Measurements from ENCODE around the gene MYBPC1. TPM values are rescaled to one million over a fixed set of nuclear protein-coding genes. Genes with fewer than 3 reads are reported as not detected.
"Not testable (repeated sequence)": the region's sequence is repeated elsewhere in the genome, so short reads cannot be mapped to it uniquely, and the experiment has no call there.

MYBPC1 gene
- total RNA-seq, 1 experiment from 2014 or later: not detected

DNA sequence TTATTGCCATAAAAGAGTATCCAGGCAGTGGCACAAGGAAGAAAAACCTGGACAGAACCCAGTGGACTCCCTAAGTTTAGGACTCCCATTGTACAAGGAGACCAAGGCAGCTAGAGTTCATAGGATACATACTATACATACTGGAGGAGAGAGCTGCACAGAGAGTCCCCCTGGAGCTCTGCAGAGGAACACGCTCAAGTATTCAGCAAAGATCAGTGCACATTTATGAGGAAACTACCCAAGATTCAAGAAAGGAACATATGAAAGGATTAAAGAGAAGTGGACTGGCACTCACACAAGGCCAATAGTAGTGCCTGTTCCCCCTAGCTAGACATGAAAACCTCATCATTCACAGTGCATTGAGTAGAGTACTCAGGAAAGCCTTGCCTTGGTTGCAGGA, 59.7 kb downstream of the MYBPC1 start:
- H3K4me3 Mint-ChIP-seq (ENCODE audit: unreplicated experiment): no peak overlapping the region
- H3K36me3 ChIP-seq (ENCODE audit: control insufficient read depth, insufficient read depth, low read length): no peaks in the 10 kb centered on the region
- H3K4me3 ChIP-seq (ENCODE audit: low read depth, low read length): no peak overlapping the region
- no TSS peak for BruUV-seq (replicated peaks)
- H3K9me3 ChIP-seq: no peaks in the 10 kb centered on the region
- intact Hi-C loops (cut with micrococcal nuclease; ENCODE audit: unreplicated experiment): loop anchor here (2.0 kb wide), 1 partner anchor 84 kb away; no protein-coding TSS in a partner anchor
- no peaks in the 10 kb centered on the region for H3K27me3 Mint-ChIP-seq (ENCODE audit: insufficient read depth, unreplicated experiment)
- H3K27ac Mint-ChIP-seq (ENCODE audit: unreplicated experiment): no peak overlapping the region
- peaks cover 13% of the 10 kb centered on the region for H3K4me1 Mint-ChIP-seq (ENCODE audit: low read depth, unreplicated experiment)
- ChIA-PET CTCF (interaction anchor here (1.2 kb wide), 1 partner anchor 176 kb away, joined by 3 read pairs; the partner anchor contains the start of gene GNPTAB), POLR2A (no interaction called here)
- DNase-seq: no peak
- TF ChIP-seq, protein P1, sequence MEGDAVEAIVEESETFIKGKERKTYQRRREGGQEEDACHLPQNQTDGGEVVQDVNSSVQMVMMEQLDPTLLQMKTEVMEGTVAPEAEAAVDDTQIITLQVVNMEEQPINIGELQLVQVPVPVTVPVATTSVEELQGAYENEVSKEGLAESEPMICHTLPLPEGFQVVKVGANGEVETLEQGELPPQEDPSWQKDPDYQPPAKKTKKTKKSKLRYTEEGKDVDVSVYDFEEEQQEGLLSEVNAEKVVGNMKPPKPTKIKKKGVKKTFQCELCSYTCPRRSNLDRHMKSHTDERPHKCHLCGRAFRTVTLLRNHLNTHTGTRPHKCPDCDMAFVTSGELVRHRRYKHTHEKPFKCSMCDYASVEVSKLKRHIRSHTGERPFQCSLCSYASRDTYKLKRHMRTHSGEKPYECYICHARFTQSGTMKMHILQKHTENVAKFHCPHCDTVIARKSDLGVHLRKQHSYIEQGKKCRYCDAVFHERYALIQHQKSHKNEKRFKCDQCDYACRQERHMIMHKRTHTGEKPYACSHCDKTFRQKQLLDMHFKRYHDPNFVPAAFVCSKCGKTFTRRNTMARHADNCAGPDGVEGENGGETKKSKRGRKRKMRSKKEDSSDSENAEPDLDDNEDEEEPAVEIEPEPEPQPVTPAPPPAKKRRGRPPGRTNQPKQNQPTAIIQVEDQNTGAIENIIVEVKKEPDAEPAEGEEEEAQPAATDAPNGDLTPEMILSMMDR (IDR thresholded peaks at IDR 0.05; ENCODE audit: insufficient read depth in 1 of 2, low read depth in 1 of 2, low read length in 1 of 2, severe bottlenecking in 1 of 2, unreplicated experiment in 1 of 2): no peak
- H3K36me3 Mint-ChIP-seq (ENCODE audit: insufficient read depth, unreplicated experiment): no peaks in the 10 kb centered on the region
- H3K4me1 ChIP-seq: no peaks in the 10 kb centered on the region
- H3K27me3 ChIP-seq (replicated peaks; ENCODE audit: control insufficient read depth, insufficient read depth, low read length): no peaks in the 10 kb centered on the region
- H3K9me3 Mint-ChIP-seq (ENCODE audit: unreplicated experiment): no peaks in the 10 kb centered on the region

DNA sequence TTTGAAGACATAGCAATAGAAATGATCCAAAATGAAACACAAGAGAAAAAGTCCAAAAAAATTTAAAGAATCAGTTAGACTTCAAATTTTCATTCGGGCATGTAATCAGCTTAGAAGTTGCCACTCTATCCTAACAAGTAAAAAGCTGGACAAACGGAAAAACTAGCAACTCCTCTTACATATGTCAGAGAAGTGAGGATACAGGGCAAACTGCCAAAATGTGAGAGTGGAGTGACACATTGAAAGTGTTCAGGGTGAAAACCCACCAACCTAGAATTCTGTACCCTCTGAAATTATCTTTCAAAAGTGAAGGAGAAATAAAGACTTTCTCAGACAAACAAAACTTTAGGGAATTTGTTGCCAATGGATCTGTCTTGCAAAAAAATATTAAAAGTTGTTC, 60.6 kb downstream of the MYBPC1 start:
- Histone ChIP-seq H3K4me3 (ENCODE audit: low read depth, low read length) (no peak overlapping the region), H3K4me1 (no peaks in the 10 kb centered on the region), H3K9me3 (no peaks in the 10 kb centered on the region), H3K27me3 (replicated peaks; ENCODE audit: control insufficient read depth, insufficient read depth, low read length) (no peaks in the 10 kb centered on the region), H3K36me3 (ENCODE audit: control insufficient read depth, insufficient read depth, low read length) (no peaks in the 10 kb centered on the region)
- no peaks in the 10 kb centered on the region for H3K36me3 Mint-ChIP-seq (ENCODE audit: insufficient read depth, unreplicated experiment)
- ChIA-PET CTCF (no interaction called here), POLR2A (no interaction called here)
- no peak overlapping the region for H3K27ac Mint-ChIP-seq (ENCODE audit: unreplicated experiment)
- BruUV-seq (replicated peaks): no TSS peak
- H3K4me3 Mint-ChIP-seq (ENCODE audit: unreplicated experiment): no peak overlapping the region
- no peaks in the 10 kb centered on the region for H3K27me3 Mint-ChIP-seq (ENCODE audit: insufficient read depth, unreplicated experiment)
- H3K4me1 Mint-ChIP-seq (ENCODE audit: low read depth, unreplicated experiment): peaks cover 13% of the 10 kb centered on the region
- no peak for DNase-seq
- TF ChIP-seq, protein P1 (IDR thresholded peaks at IDR 0.05; ENCODE audit: insufficient read depth in 1 of 2, low read depth in 1 of 2, low read length in 1 of 2, severe bottlenecking in 1 of 2, unreplicated experiment in 1 of 2): no peak
- intact Hi-C loops (cut with micrococcal nuclease; ENCODE audit: unreplicated experiment): loop anchor here (2.0 kb wide), 1 partner anchor 85 kb away; no protein-coding TSS in a partner anchor
- no peaks in the 10 kb centered on the region for H3K9me3 Mint-ChIP-seq (ENCODE audit: unreplicated experiment)

DNA sequence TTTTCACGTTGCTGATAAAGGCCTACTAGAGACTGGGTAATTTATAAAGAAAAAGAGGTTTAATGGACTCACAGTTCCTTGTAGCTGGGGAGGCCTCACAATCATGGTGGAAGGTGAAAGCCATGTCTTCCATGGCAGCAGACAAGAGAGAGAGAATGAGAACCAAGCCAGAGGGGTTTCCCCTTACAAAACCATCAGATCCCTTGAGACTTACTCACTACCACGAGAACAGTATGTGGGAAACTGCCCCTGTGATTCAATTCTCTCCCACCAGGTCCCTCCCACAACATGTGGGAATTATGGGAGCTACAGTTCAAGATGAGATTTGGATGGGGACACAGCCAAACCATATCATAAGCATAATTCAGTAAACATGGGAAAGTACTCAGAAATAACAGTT, 65.9 kb downstream of the MYBPC1 start:
- H3K4me1 Mint-ChIP-seq (ENCODE audit: low read depth, unreplicated experiment); H3K9me3 ChIP-seq; H3K36me3 ChIP-seq (ENCODE audit: control insufficient read depth, insufficient read depth, low read length); H3K4me3 Mint-ChIP-seq (ENCODE audit: unreplicated experiment); H3K4me3 ChIP-seq (ENCODE audit: low read depth, low read length); H3K27me3 ChIP-seq (replicated peaks; ENCODE audit: control insufficient read depth, insufficient read depth, low read length); H3K27ac Mint-ChIP-seq (ENCODE audit: unreplicated experiment); POLR2A ChIA-PET; H3K9me3 Mint-ChIP-seq (ENCODE audit: unreplicated experiment); H3K36me3 Mint-ChIP-seq (ENCODE audit: insufficient read depth, unreplicated experiment); H3K27me3 Mint-ChIP-seq (ENCODE audit: insufficient read depth, unreplicated experiment); DNase-seq; H3K4me1 ChIP-seq; CTCF ChIA-PET; intact Hi-C loops (cut with micrococcal nuclease; ENCODE audit: unreplicated experiment); BruUV-seq (replicated peaks): not testable (repeated sequence)

DNA sequence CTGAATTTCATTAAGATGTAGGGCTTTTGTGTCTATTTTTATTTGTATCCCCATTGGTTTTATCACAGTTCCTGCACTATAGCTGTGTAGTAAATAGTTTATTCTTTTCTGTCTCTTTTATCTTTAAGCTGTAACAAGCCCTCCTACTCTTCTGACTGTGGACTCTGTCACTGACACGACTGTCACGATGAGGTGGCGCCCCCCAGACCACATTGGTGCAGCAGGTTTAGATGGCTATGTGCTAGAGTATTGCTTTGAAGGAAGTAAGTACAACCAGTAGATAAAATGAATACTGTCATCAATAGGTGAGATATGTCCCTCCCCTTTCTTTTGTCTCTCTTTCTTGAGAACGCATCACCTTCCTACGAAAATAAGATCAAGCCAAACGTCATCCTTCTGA, 68.5 kb downstream of the MYBPC1 start:
- CTCF ChIA-PET: no interaction called here
- Mint-ChIP-seq H3K4me1 (ENCODE audit: low read depth, unreplicated experiment) (peaks cover 6% of the 10 kb centered on the region), H3K36me3 (ENCODE audit: insufficient read depth, unreplicated experiment) (peaks cover 6% of the 10 kb centered on the region), H3K4me3 (ENCODE audit: unreplicated experiment) (no peak overlapping the region), H3K9me3 (ENCODE audit: unreplicated experiment) (no peaks in the 10 kb centered on the region), H3K27me3 (ENCODE audit: insufficient read depth, unreplicated experiment) (peaks cover 2% of the 10 kb centered on the region), H3K27ac (ENCODE audit: unreplicated experiment) (no peak overlapping the region)
- BruUV-seq (replicated peaks): no TSS peak
- Histone ChIP-seq H3K36me3 (ENCODE audit: control insufficient read depth, insufficient read depth, low read length) (no peaks in the 10 kb centered on the region), H3K27me3 (replicated peaks; ENCODE audit: control insufficient read depth, insufficient read depth, low read length) (no peaks in the 10 kb centered on the region), H3K4me3 (ENCODE audit: low read depth, low read length) (no peak overlapping the region), H3K9me3 (no peaks in the 10 kb centered on the region), H3K4me1 (no peaks in the 10 kb centered on the region)
- POLR2A ChIA-PET: no interaction called here
- intact Hi-C loops (cut with micrococcal nuclease; ENCODE audit: unreplicated experiment): no loop called here
- TF ChIP-seq, protein P1 (IDR thresholded peaks at IDR 0.05; ENCODE audit: insufficient read depth in 1 of 2, low read depth in 1 of 2, low read length in 1 of 2, severe bottlenecking in 1 of 2, unreplicated experiment in 1 of 2): no peak
- no peak for DNase-seq

Data from Caco-2 (cell line).